Activated T-cell treated with anti-CD3 and anti-CD28 coated beads, Interleukin-2, amount 50 U/mL, for 4 hours (primary cell): ENCODE data around the gene RNASE7. TPM values are rescaled to one million over a fixed set of nuclear protein-coding genes. Genes with fewer than 3 reads are reported as not detected.
A peak's percentile ranks its signal among the peaks of the same experiment; 100 is the strongest.
"Not testable (repeated sequence)": the region's sequence is repeated elsewhere in the genome, so short reads cannot be mapped to it uniquely, and the experiment has no call there.

Source experiments
- ATAC-seq, 2 donors: fragments of 200-7000 bp; cut with Tn5 transposase; one replicate each; pipeline ENCODE4 v1.10.0; 2021
- DNase-seq: peaks from one replicate; pipeline ENCODE4 v3.0.0-alpha.2; 2020
- H3K27me3 Mint-ChIP-seq: one replicate; pipeline ENCODE4 v1.8.0; 2021; ENCODE audit warnings: low read depth, mixed read lengths
- H3K36me3 Mint-ChIP-seq: one replicate; pipeline ENCODE4 v1.8.0; 2022; ENCODE audit warnings: mixed read lengths; ENCODE audit not compliant: insufficient read depth
- H3K4me1 Mint-ChIP-seq: one replicate; pipeline ENCODE4 v1.8.0; 2021; ENCODE audit warnings: low read depth, mixed read lengths
- H3K4me3 Mint-ChIP-seq: one replicate; pipeline ENCODE4 v1.8.0; 2021; ENCODE audit warnings: mild to moderate bottlenecking, moderate library complexity, mixed read lengths
- H3K9me3 Mint-ChIP-seq: one replicate; pipeline ENCODE4 v1.8.0; 2021; ENCODE audit warnings: mixed read lengths
- total RNA-seq, 3 donors: library from RNA; stranded (reverse); gene quantifications; one replicate each; pipeline ENCODE4 v1.2.1, GENCODE V29; 2021

Gene RNASE7
- total RNA-seq, 3 donors from 2014 or later = not detected

DNA sequence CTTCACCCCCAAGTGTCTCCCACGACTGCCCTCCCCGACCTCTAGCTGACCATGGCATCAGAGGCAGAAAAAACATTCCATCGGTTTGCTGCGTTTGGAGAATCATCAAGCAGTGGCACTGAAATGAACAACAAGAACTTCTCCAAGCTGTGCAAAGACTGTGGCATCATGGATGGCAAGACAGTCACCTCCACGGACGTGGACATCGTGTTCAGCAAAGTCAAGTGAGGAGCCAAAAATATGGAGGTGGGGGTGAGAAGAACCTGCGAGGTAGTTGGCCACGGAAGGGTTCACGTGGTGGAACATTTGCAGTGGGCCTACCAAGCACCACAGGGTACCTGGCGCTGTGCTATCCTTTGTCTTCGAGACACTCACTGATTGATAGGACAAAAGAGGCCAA lies 11.6 kb upstream of the RNASE7 start:
- H3K36me3 Mint-ChIP-seq = no peaks in the 10 kb centered on the region
- peaks cover 2% of the 10 kb centered on the region for H3K27me3 Mint-ChIP-seq
- H3K4me3 Mint-ChIP-seq = no peak overlapping the region
- H3K4me1 Mint-ChIP-seq = no peaks in the 10 kb centered on the region
- ATAC-seq = no peak
- DNase-seq = no peak
- no peaks in the 10 kb centered on the region for H3K9me3 Mint-ChIP-seq

DNA sequence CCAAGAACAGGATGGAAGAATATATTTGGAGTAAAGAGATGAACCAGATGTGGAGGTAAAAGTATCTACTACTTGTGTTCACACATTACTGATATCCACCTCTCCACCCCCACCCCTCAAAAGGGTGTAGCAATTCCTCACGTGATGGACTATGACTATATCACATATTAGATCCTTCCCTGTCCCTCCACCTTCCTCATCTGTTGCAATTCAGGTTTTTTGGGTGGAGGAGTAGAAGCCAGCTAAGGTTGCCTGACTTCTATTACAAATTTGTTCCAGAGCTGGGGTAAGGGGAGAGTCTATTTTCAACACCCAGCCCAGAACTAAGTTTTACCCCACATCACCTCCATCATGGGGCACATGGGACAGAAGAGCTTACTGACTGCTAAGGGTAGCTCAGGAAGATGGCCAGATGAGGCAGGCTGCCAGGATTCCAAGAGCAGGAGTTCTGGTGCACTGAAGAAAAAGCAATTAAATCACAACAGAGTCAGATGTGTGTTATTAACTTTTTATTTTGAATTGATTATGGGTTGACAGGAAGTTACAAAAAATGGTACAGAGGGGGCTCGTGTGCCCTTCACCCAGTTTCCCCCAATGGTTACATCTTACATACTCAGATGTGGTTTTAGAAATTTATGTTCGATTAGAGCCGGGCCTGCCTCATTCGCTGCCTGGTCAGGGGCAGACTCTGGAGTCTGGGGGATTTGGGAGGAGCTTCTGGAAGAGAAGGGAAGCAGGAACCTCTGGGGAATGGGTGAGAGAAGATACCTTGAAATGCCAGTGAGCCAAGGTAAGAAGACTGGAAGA lies 9.6 kb upstream of the RNASE7 start:
- Mint-ChIP-seq H3K9me3 (no peaks in the 10 kb centered on the region), H3K4me1 (no peaks in the 10 kb centered on the region), H3K36me3 (no peaks in the 10 kb centered on the region), H3K4me3 (no peak overlapping the region), H3K27me3 (peaks cover 2% of the 10 kb centered on the region)
- DNase-seq = no peak
- ATAC-seq = no peak

DNA sequence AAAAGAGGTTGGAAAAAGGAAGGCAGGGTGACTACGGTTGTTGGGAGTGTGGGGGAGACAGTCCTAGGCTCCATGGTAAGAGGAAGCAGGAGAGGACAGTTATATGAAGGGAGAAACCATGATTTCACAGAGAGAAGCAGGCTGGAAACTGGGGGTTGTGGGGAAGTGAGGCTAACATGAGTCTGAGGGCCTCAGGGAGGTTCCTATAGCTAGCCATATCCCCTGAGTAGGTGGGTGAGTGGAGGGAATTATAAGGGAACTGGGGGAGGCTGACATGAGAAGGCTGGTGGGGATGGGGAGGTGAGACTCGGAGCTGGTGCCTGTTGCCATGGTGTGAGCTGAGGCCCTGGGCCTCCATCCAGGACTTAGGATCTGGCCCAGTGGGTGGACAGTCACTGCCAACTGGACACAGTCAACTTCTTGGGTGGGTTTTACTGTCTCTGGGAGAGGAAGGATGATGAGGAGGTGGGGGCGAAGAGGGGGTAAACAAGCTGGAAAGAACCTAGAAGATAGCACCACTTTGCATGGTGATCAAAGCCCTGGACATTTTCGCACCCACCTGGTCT lies 8.9 kb upstream of the RNASE7 start:
- Mint-ChIP-seq H3K9me3 (no peaks in the 10 kb centered on the region), H3K4me1 (no peaks in the 10 kb centered on the region), H3K27me3 (peaks cover 2% of the 10 kb centered on the region), H3K4me3 (no peak overlapping the region), H3K36me3 (no peaks in the 10 kb centered on the region)
- DNase-seq = no peak
- no peak for ATAC-seq

DNA sequence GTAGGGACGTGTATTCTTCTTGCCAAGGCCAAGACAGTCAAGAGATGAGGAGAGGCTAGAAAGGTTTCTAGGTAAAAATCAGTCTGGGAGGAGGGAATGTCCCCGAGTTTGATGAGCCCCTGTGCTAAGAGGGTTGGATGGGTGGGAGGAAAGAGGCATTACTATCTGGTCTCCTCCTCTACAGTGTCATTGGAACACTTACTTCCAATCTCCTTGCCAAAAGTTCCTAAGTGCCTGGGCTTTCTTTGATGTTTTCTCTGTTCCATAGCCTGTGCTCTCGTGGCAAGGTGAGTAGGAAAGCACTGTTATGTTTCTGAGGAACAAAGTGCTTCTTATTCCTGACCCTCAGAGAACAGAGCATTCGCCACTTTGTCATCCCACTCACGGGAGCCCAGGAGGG lies 7.5 kb upstream of the RNASE7 start, which contains the start of gene RNASE13:
TSS of gene RNASE13 (minus strand) at position 101 of the 400 bp plus-strand sequence. CDS start 519 bp downstream, outside the sequence.
- H3K9me3 Mint-ChIP-seq = no peaks in the 10 kb centered on the region
- ATAC-seq (no peak), DNase-seq (no peak)
- H3K4me1 Mint-ChIP-seq = no peaks in the 10 kb centered on the region
- no peak within 1 kb of the TSS for H3K4me3 Mint-ChIP-seq
- H3K36me3 Mint-ChIP-seq = no peaks in the 10 kb centered on the region
- H3K27me3 Mint-ChIP-seq = peaks cover 2% of the 10 kb centered on the region

DNA sequence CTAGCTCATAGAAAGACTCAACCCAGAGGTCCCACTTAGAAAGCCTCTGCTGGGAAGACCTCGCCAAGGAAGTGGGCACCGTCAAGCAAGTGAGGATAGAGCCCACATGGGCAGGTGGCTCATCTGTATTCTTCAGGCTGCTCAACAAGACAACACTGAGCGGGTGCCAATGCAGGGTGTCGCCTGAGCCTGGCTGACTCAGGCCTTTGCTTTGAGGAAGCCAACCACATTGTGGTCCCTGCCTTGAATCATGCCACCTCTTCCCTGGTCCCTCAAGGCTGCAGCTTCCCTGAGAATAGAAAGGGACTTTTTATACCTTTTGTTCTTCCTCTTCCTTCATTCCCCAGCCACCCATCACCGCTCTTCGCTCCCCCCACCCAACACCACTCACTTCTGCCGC lies 5.4 kb upstream of the RNASE7 start:
- ATAC-seq = no peak
- Mint-ChIP-seq H3K9me3 (no peaks in the 10 kb centered on the region), H3K36me3 (no peaks in the 10 kb centered on the region), H3K4me1 (no peaks in the 10 kb centered on the region), H3K27me3 (peaks cover 2% of the 10 kb centered on the region), H3K4me3 (no peak overlapping the region)
- DNase-seq = no peak

DNA sequence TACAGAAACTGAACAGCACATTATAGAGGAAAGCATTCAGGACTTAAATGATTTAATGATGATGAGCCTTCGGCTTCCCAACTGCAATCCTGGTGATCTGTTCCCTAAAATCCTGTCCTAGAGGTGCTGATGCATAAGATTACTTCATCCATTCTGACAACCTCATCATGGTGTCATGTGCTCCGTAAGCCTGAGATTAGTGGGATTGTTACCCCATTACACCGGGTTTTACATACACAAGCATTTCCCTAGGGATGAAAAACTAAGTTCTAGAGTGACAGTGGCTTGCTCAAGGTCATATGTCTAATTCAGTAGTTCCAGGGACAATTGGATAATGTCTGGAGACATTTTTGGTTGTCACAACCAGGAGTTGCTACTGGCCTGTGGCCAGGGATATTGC lies 5.0 kb upstream of the RNASE7 start:
- ATAC-seq (no peak), DNase-seq (no peak)
- no peak overlapping the region for H3K4me3 Mint-ChIP-seq
- H3K4me1 Mint-ChIP-seq = no peaks in the 10 kb centered on the region
- H3K36me3 Mint-ChIP-seq = no peaks in the 10 kb centered on the region
- peaks cover 2% of the 10 kb centered on the region for H3K27me3 Mint-ChIP-seq
- no peaks in the 10 kb centered on the region for H3K9me3 Mint-ChIP-seq

DNA sequence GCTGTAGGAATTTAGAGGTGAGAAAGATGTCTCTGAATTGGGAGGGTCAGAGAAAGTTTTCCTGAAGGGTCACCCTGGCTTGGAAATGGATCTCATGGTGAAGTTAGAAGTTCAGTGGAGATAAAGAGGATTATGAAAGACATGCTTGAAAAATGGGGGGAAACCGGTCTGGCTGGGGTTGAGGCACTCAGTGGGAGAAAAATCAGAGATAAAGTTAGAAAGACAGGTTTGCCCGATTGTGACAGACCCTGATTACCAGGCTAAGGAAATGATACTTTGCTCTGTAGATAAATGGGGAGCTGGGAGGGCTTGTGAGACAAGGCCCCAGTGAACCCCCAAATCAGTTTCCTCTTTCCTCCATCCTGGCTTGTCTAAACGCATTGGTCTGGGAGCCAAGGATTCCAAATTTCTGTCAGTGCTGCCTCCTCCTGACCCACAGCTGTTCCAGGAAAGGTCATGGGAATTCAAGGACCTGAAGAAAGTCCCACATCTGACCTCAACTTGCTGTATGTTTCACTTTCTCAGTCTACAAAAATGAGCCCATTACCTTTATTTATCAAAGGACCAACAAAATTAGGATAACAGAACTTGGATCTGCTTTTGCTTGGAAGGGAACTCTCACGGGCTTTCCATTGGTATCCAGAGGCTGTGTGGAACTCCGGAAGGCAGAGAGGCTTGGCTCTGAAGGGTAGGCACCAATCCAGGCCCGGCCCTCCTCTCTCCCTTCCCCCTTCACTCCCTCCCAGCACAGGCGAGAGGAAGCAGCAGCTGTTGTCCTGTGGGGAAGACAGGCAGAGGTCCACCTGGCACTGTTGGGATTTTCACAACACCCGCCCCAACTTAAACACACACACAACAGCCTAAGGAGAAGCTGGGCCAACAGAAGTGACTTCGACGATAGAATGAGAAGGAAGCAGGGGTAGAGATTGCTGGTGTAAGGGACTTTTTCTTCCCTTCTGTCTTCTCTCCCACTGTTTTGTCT lies 3.4 kb upstream of the RNASE7 start:
- peaks cover 3% of the 10 kb centered on the region for H3K27me3 Mint-ChIP-seq
- H3K4me3 Mint-ChIP-seq = no peak overlapping the region
- no peak for ATAC-seq
- peaks cover 2% of the 10 kb centered on the region for H3K4me1 Mint-ChIP-seq
- H3K9me3 Mint-ChIP-seq = no peaks in the 10 kb centered on the region
- no peak for DNase-seq
- H3K36me3 Mint-ChIP-seq = no peaks in the 10 kb centered on the region

DNA sequence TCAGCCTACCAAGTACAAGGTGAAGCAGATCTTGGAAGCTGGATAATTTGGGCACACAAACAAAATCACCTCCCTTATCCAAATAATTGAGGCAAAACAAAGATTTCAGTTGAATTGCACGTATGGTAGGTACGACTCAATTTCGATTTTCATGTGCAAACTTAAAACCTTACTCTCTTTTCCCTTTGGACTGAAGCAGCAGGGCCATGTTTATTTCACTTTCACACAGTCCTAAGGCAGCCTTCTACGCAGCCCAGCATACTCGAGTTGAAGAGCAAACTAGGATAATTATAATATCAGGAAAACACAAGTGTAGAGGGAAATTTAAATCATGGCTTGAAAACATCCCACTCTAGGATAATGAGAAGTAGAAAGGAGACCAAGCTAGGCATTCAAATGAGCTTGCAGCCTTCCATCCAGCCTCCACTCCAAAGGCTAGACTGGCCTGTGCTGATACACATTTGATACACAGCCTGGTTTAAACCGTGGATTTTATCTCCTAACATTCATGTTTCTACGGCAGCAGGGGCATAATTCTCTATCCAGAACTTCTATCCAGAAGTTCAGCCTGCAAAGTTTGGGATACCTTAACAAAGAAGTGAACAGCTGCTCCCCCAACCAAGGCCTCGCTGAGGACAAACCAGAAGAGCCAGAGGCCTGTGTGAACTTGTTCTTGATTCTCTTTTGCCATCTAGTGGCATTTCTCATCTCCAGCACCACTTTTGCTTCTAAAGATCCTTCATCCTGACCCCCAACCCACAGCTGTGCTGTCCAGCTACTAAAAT lies 2.4 kb upstream of the RNASE7 start:
- ATAC-seq (peak; percentile 56 to 59), DNase-seq (no peak)
- Mint-ChIP-seq H3K4me1 (peaks cover 9% of the 10 kb centered on the region), H3K9me3 (no peaks in the 10 kb centered on the region), H3K27me3 (peaks cover 3% of the 10 kb centered on the region), H3K36me3 (no peaks in the 10 kb centered on the region), H3K4me3 (no peak overlapping the region)

DNA sequence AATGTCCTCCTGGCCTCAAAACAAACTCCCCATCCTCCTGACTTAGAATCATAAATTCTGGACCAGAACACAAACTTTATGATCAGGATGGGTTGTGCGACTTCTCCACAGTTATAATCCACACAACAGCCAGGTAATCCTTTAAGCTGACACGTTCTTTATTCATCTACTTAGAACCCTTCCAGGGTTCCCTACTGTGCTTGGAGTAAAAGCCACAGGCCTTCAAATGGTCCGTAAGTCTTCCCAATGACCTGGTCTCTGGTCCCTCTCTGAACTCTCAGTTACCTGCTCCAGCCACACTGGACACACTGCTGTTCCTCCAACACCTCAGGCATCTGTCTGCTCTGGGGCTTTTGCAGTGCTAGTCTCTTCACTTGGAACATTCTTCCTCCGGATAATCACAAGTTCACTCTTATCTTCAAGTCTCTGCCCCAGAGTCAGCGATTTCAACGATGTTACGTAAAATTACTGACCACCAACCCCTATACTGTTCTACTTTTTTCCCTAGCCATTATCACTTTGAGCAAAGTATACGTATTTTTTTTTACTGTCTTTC lies 1.7 kb upstream of the RNASE7 start:
- DNase-seq (no peak), ATAC-seq (no peak)
- Mint-ChIP-seq H3K36me3 (no peaks in the 10 kb centered on the region), H3K27me3 (peaks cover 5% of the 10 kb centered on the region), H3K4me1 (peaks cover 12% of the 10 kb centered on the region), H3K4me3 (no peak overlapping the region), H3K9me3 (no peaks in the 10 kb centered on the region)

DNA sequence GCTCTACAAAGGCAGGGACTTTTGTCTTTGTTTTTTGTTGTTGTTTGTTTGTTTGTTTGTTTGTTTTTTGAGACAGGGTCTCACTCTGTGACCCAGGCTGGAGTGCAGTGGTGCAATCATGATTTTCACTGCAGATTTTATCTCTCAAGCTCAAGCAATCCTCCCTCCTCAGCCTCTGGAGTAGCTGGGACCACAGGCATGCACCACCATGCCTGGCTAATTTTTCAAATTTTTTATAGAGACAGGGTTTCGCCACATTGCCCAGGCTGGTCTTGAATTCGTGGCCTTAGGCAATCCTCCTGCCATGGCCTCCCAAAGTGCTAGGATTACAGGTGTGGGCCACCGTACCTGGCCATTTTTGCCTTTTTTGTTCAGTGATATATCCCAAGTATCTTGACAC lies 1.2 kb upstream of the RNASE7 start:
- H3K9me3 Mint-ChIP-seq, H3K27me3 Mint-ChIP-seq, ATAC-seq, DNase-seq, H3K4me3 Mint-ChIP-seq, H3K36me3 Mint-ChIP-seq: not testable (repeated sequence)
- H3K4me1 Mint-ChIP-seq = peaks cover 12% of the 10 kb centered on the region

DNA sequence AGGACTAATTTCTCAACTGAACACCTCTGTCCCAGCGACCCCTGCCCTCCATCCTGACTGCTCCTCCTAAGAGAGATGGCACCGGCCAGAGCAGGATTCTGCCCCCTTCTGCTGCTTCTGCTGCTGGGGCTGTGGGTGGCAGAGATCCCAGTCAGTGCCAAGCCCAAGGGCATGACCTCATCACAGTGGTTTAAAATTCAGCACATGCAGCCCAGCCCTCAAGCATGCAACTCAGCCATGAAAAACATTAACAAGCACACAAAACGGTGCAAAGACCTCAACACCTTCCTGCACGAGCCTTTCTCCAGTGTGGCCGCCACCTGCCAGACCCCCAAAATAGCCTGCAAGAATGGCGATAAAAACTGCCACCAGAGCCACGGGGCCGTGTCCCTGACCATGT lies 756 bp downstream of the RNASE7 start:
- Mint-ChIP-seq H3K4me1 (peaks cover 12% of the 10 kb centered on the region), H3K36me3 (no peaks in the 10 kb centered on the region), H3K27me3 (peaks cover 5% of the 10 kb centered on the region), H3K9me3 (no peaks in the 10 kb centered on the region), H3K4me3 (no peak overlapping the region)
- ATAC-seq (no peak), DNase-seq (no peak)

DNA sequence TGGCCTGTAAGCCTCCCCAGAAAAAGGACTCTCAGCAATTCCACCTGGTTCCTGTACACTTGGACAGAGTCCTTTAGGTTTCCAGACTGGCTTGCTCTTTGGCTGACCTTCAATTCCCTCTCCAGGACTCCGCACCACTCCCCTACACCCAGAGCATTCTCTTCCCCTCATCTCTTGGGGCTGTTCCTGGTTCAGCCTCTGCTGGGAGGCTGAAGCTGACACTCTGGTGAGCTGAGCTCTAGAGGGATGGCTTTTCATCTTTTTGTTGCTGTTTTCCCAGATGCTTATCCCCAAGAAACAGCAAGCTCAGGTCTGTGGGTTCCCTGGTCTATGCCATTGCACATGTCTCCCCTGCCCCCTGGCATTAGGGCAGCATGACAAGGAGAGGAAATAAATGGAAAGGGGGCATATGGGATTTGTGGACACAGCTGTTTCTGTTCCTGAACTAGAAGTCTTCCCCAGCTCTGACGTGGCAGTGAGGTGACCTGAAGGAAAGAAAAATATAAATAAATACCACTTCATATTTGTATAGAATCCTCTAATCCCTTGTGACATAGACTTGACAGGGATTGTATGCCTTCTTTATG lies 1.3 kb downstream of the RNASE7 start:
- Mint-ChIP-seq H3K9me3 (no peaks in the 10 kb centered on the region), H3K27me3 (peaks cover 7% of the 10 kb centered on the region), H3K4me1 (peaks cover 12% of the 10 kb centered on the region), H3K36me3 (no peaks in the 10 kb centered on the region), H3K4me3 (no peak overlapping the region)
- no peak for DNase-seq
- ATAC-seq = no peak

DNA sequence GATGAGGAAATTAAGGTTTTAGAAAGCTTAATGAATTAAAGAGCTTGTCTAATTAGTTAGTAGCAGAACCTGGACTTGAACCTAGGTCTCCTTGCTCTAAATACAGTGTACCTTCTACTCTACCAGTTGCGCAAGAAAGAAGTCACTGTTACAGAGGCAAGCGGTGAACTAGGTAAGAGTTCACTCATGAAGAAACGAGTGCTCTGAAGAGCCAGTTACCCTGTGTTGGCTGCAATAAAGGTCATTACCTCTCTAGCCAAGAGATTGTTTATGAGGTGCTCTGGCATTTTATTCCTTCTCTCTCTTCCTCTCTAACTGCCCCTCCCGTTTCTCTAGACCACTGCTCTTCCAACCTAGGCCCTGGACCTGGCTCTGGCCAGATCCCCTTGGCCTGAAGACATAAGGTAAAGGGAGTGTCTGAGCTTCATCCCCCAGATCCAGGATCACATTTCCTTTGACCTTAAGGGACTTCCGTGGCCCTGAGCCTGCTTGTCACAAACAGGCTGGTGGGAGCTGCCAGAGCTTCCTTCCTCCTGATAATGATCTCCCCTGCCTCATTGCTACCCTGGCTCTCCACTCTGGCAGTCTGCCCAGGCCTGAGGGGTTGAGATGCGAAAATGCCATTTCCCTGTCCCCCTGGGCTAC lies 1.9 kb downstream of the RNASE7 start:
- no peaks in the 10 kb centered on the region for H3K9me3 Mint-ChIP-seq
- no peak overlapping the region for H3K4me3 Mint-ChIP-seq
- H3K4me1 Mint-ChIP-seq = peaks cover 12% of the 10 kb centered on the region
- H3K27me3 Mint-ChIP-seq = peaks cover 9% of the 10 kb centered on the region
- no peak for ATAC-seq
- H3K36me3 Mint-ChIP-seq = no peaks in the 10 kb centered on the region
- DNase-seq = no peak
